PC-3 (cell line): Measurements from ENCODE around the gene NUAK1. TPM values are rescaled to one million over a fixed set of nuclear protein-coding genes. Genes with fewer than 3 reads are reported as not detected.

Experiments
- ATAC-seq: fragments of 200-7000 bp; cut with Tn5 transposase; 2 replicates; pipeline ENCODE4 v1.9.1; 2020; ENCODE audit warnings: mild to moderate bottlenecking, moderate library complexity
- BruUV-seq: library from RNA; stranded (reverse); fragments of 400-500 nt; replicated peaks from 2 replicates; lab custom pipeline; 2021; lab: Mats Ljungman, UMichigan
- CTCF ChIA-PET: fragments of 300-600 bp; sonication (Branson Sonifier 250); formaldehyde crosslinking; loops from one replicate; lab custom pipeline; 2022; ENCODE audit warnings: antibody characterized with exemption; lab: Charles Lee
- POLR2A ChIA-PET: fragments of 300-600 bp; sonication (Branson Sonifier 250); formaldehyde crosslinking; loops from one replicate; lab custom pipeline; 2022; ENCODE audit warnings: antibody characterized with exemption; ENCODE audit not compliant: unreplicated experiment; lab: Charles Lee
- DNase-seq: peaks from one replicate; pipeline ENCODE4 v3.0.0-alpha.2; 2015
- H2AFZ ChIP-seq: fragments of 300-600 bp; sonication (generic); 2 replicates; pipeline ENCODE4 v1.6.0; 2016; ENCODE audit warnings: antibody characterized with exemption, low read length
- H3F3A ChIP-seq: fragments of 300-600 bp; sonication (generic); one replicate; pipeline ENCODE4 v1.6.0; 2017; ENCODE audit warnings: antibody characterized with exemption, low read length, control low read depth, mild to moderate bottlenecking; ENCODE audit not compliant: unreplicated experiment
- H3K27ac ChIP-seq: fragments of 300-600 bp; sonication (generic); 2 replicates; pipeline ENCODE4 v1.5.1; 2016; ENCODE audit warnings: mild to moderate bottlenecking, low read length
- H3K27me3 ChIP-seq: fragments of 300-600 bp; sonication (generic); 2 replicates; pipeline ENCODE4 v1.6.1; 2016; ENCODE audit warnings: low read length, mixed read lengths
- H3K36me3 ChIP-seq: fragments of 300-600 bp; sonication (generic); 2 replicates; pipeline ENCODE4 v1.6.1; 2016; ENCODE audit warnings: low read depth, mixed run types, low read length, mixed read lengths
- H3K4me1 ChIP-seq: fragments of 300-600 bp; sonication (generic); 2 replicates; pipeline ENCODE4 v1.5.1; 2016; ENCODE audit warnings: low read length; ENCODE audit not compliant: insufficient read depth
- H3K4me2 ChIP-seq: fragments of 300-600 bp; sonication (generic); 2 replicates; pipeline ENCODE4 v1.6.0; 2016; ENCODE audit warnings: low read length
- H3K4me3 ChIP-seq: fragments of 300-600 bp; sonication (generic); 2 replicates; pipeline ENCODE4 v1.5.1; 2016; ENCODE audit warnings: mild to moderate bottlenecking, low read length, mixed read lengths
- H3K79me2 ChIP-seq: fragments of 300-600 bp; sonication (generic); 2 replicates; pipeline ENCODE4 v1.6.1; 2017; ENCODE audit warnings: low read length, mixed read lengths
- H3K9ac ChIP-seq: fragments of 300-600 bp; sonication (generic); 2 replicates; pipeline ENCODE4 v1.6.0; 2016; ENCODE audit warnings: mild to moderate bottlenecking, low read length
- H3K9me2 ChIP-seq: fragments of 300-600 bp; sonication (generic); replicated peaks from 2 replicates; pipeline ENCODE4 v1.6.1; 2016; ENCODE audit warnings: mixed run types, low read length, mixed read lengths
- H3K9me3 ChIP-seq: fragments of 300-600 bp; sonication (generic); 2 replicates; pipeline ENCODE4 v1.6.1; 2016; ENCODE audit warnings: low read length, mixed read lengths
- H4K20me1 ChIP-seq: fragments of 300-600 bp; sonication (generic); 2 replicates; pipeline ENCODE4 v1.6.1; 2016; ENCODE audit warnings: low read length, mixed read lengths
- CTCF ChIP-seq: fragments of 300-600 bp; sonication (generic); conservative IDR thresholded peaks from 2 replicates; pipeline ENCODE4 v1.5.1; 2017; ENCODE audit warnings: antibody characterized with exemption, low read depth, mild to moderate bottlenecking, low read length
- EZH2 ChIP-seq: fragments of 300-600 bp; sonication (generic); IDR thresholded peaks from one replicate; pipeline ENCODE4 v1.6.1; 2017; ENCODE audit warnings: antibody characterized with exemption, mild to moderate bottlenecking, low read length; ENCODE audit not compliant: unreplicated experiment
- EZH2phosphoT487 ChIP-seq: fragments of 300-600 bp; sonication (generic); IDR thresholded peaks from 2 replicates; pipeline ENCODE4 v1.6.1; 2018; ENCODE audit warnings: mild to moderate bottlenecking, antibody characterized with exemption, low read length, borderline replicate concordance
- intact Hi-C: fragments of 100-400 bp; cut with micrococcal nuclease; formaldehyde crosslinking; loops from 2 replicates; pipeline ENCODE4 v1.9.0; 2023
- total RNA-seq: library from RNA; depleted of rRNA; stranded (reverse); fragments of >200 nt; gene quantifications from 2 replicates; pipeline ENCODE4 v1.2.3, GENCODE V29; 2014

The NUAK1 gene
- total RNA-seq, 1 experiment from 2014 or later: 9.8 TPM

- Histone ChIP-seq H3K4me3 (no peak overlapping the region), H2AFZ (no peak overlapping the region), H3K4me2 (no peak overlapping the region), H3K79me2 (no peaks in the 10 kb centered on the region), H3K9ac (no peak overlapping the region), H3K4me1 (peaks cover 12% of the 10 kb centered on the region), H3K27ac (no peak overlapping the region), H3K9me3 (no peaks in the 10 kb centered on the region), H3K27me3 (no peaks in the 10 kb centered on the region), H3K36me3 (no peaks in the 10 kb centered on the region), H3F3A (no peaks in the 10 kb centered on the region), H3K9me2 (no peaks in the 10 kb centered on the region), H4K20me1 (no peaks in the 10 kb centered on the region)
- TF ChIP-seq EZH2phosphoT487 (no peak), EZH2 (no peak), CTCF (no peak)
- no TSS peak for BruUV-seq
- intact Hi-C loops: no loop called here
- ATAC-seq (no peak), DNase-seq (no peak)
- CTCF ChIA-PET: interaction anchor here (0.7 kb wide), 1 partner anchor 1674 kb away, joined by 3 read pairs; no protein-coding TSS in a partner anchor
- POLR2A ChIA-PET: no interaction called here
Observed at GRCh38 chr12:106046301-106046846, 92.4 kb downstream of the NUAK1 start.

- H4K20me1 ChIP-seq: no peaks in the 10 kb centered on the region
- TF ChIP-seq CTCF (no peak), EZH2phosphoT487 (no peak), EZH2 (no peak)
- no peaks in the 10 kb centered on the region for H3K79me2 ChIP-seq
- H3K9me2 ChIP-seq: no peaks in the 10 kb centered on the region
- no peaks in the 10 kb centered on the region for H3K9me3 ChIP-seq
- no peak overlapping the region for H3K9ac ChIP-seq
- DNase-seq: no peak
- intact Hi-C loops: no loop called here
- BruUV-seq: no TSS peak
- no peaks in the 10 kb centered on the region for H3K36me3 ChIP-seq
- ATAC-seq: no peak
- no peak overlapping the region for H3K27ac ChIP-seq
- no peaks in the 10 kb centered on the region for H3K27me3 ChIP-seq
- no peaks in the 10 kb centered on the region for H3F3A ChIP-seq
- ChIA-PET POLR2A (no interaction called here), CTCF (no interaction called here)
- H3K4me1 ChIP-seq: peaks cover 12% of the 10 kb centered on the region
- no peak overlapping the region for H3K4me3 ChIP-seq
- no peak overlapping the region for H2AFZ ChIP-seq
- H3K4me2 ChIP-seq: no peak overlapping the region
Observed at GRCh38 chr12:106045251-106045674, 93.5 kb downstream of the NUAK1 start.

- H2AFZ ChIP-seq: no peak overlapping the region
- TF ChIP-seq EZH2 (no peak), EZH2phosphoT487 (no peak), CTCF (no peak)
- no peak overlapping the region for H3K4me2 ChIP-seq
- no peak overlapping the region for H3K9ac ChIP-seq
- POLR2A ChIA-PET: no interaction called here
- no peaks in the 10 kb centered on the region for H3K9me3 ChIP-seq
- no peaks in the 10 kb centered on the region for H3K79me2 ChIP-seq
- no peaks in the 10 kb centered on the region for H3K36me3 ChIP-seq
- DNase-seq (no peak), ATAC-seq (no peak)
- no peaks in the 10 kb centered on the region for H3K27me3 ChIP-seq
- H3K9me2 ChIP-seq: no peaks in the 10 kb centered on the region
- no peak overlapping the region for H3K4me3 ChIP-seq
- H3F3A ChIP-seq: no peaks in the 10 kb centered on the region
- H4K20me1 ChIP-seq: no peaks in the 10 kb centered on the region
- H3K4me1 ChIP-seq: peaks cover 12% of the 10 kb centered on the region
- CTCF ChIA-PET: no interaction called here
- H3K27ac ChIP-seq: no peak overlapping the region
- intact Hi-C loops: no loop called here
- no TSS peak for BruUV-seq
Observed at GRCh38 chr12:106044773-106045172, 94.0 kb downstream of the NUAK1 start.
